MM.1S (cell line): ENCODE data around the gene FAM50A.

Experiments used
- EZH2 ChIP-seq: fragments of 300-600 bp; sonication (generic); optimal IDR thresholded peaks from 2 replicates; pipeline ENCODE3; 2017; ENCODE audit warnings: low read depth, mild to moderate bottlenecking, antibody characterized with exemption, low read length, mixed read lengths
- EZH2phosphoT487 ChIP-seq: fragments of 300-600 bp; sonication (generic); IDR thresholded peaks from 2 replicates; pipeline ENCODE4 v1.6.1; 2018; ENCODE audit warnings: antibody characterized with exemption, low read length
- TF ChIP-seq, protein P1 (sequence below): fragments of 300-600 bp; sonication (generic); IDR thresholded peaks from 2 replicates; pipeline ENCODE4 v1.5.1; 2016; ENCODE audit warnings: antibody characterized with exemption, low read length, mixed read lengths

DNA sequence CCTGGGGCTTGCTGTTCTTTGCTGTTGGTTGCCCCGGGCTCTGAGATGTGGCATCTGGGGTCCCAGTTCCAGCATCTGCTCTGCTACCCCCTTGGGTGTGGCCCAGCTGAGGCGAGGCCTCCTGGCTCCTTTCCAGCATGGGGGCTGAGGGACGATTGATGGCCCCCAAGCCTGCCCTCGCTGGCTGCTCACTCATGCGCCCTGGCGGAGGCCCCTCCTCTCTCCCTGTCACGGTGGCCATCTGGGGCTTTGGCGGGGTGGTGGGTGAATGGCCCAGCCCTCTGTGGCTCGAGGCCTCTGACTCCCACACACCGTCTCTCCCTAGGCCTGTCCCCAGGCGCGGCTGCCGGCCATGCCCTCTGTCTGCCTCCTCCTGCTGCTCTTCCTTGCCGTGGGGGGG is 15.9 kb downstream of the FAM50A start:
- TF ChIP-seq, protein P1, sequence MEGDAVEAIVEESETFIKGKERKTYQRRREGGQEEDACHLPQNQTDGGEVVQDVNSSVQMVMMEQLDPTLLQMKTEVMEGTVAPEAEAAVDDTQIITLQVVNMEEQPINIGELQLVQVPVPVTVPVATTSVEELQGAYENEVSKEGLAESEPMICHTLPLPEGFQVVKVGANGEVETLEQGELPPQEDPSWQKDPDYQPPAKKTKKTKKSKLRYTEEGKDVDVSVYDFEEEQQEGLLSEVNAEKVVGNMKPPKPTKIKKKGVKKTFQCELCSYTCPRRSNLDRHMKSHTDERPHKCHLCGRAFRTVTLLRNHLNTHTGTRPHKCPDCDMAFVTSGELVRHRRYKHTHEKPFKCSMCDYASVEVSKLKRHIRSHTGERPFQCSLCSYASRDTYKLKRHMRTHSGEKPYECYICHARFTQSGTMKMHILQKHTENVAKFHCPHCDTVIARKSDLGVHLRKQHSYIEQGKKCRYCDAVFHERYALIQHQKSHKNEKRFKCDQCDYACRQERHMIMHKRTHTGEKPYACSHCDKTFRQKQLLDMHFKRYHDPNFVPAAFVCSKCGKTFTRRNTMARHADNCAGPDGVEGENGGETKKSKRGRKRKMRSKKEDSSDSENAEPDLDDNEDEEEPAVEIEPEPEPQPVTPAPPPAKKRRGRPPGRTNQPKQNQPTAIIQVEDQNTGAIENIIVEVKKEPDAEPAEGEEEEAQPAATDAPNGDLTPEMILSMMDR, result no peak
- TF ChIP-seq EZH2 (no peak), EZH2phosphoT487 (no peak)
